HepG2 (cell line): ENCODE results near the gene MISP3. TPM values are rescaled to one million over a fixed set of nuclear protein-coding genes. Genes with fewer than 3 reads are reported as not detected.

Experiments
- DPF2 ChIP-seq: sonication (generic); formaldehyde crosslinking; IDR thresholded peaks from 2 replicates; pipeline ENCODE4 v1.4.0; 2020; ENCODE audit warnings: mild to moderate bottlenecking, low read depth, missing genetic modification reagents, borderline replicate concordance
- FOXK1 ChIP-seq: sonication (generic); formaldehyde crosslinking; IDR thresholded peaks from 2 replicates; pipeline ENCODE4 v1.4.0; 2020; ENCODE audit warnings: low read depth, missing genetic modification reagents, borderline replicate concordance
- GMEB1 ChIP-seq: sonication (generic); formaldehyde crosslinking; IDR thresholded peaks from 2 replicates; pipeline ENCODE4 v1.5.1; 2020; ENCODE audit warnings: missing genetic modification reagents, mild to moderate bottlenecking, borderline replicate concordance
- HNRNPK ChIP-seq: fragments of 200-400 bp; formaldehyde crosslinking; IDR thresholded peaks from 2 replicates; pipeline ENCODE4 v1.6.1; 2018; ENCODE audit warnings: low read length, low read depth, moderate library complexity, mild to moderate bottlenecking; ENCODE audit not compliant: poor library complexity, severe bottlenecking
- MLLT10 ChIP-seq: sonication (generic); formaldehyde crosslinking; IDR thresholded peaks from 2 replicates; pipeline ENCODE4 v1.4.0; 2020; ENCODE audit warnings: missing genetic modification reagents
- PCBP2 ChIP-seq: fragments of 200-400 bp; formaldehyde crosslinking; optimal IDR thresholded peaks from 2 replicates; pipeline ENCODE3; 2018; ENCODE audit warnings: low read length, low read depth; ENCODE audit not compliant: poor library complexity, severe bottlenecking
- PHF20 ChIP-seq: sonication (generic); formaldehyde crosslinking; IDR thresholded peaks from 2 replicates; pipeline ENCODE4 v1.5.0; 2020; ENCODE audit warnings: mild to moderate bottlenecking, missing genetic modification reagents
- THAP7 ChIP-seq: sonication (generic); formaldehyde crosslinking; IDR thresholded peaks from 2 replicates; pipeline ENCODE4 v1.8.1; 2023; ENCODE audit warnings: mild to moderate bottlenecking, missing genetic modification reagents
- ZNF263 ChIP-seq: sonication (generic); formaldehyde crosslinking; IDR thresholded peaks from 2 replicates; pipeline ENCODE4 v1.4.0; 2020; ENCODE audit warnings: missing genetic modification reagents
- ZNF430 ChIP-seq: sonication (generic); formaldehyde crosslinking; IDR thresholded peaks from 2 replicates; pipeline ENCODE4 v1.9.0; 2021; ENCODE audit warnings: mild to moderate bottlenecking, missing genetic modification reagents
- ZNF446 ChIP-seq: sonication (generic); formaldehyde crosslinking; IDR thresholded peaks from 2 replicates; pipeline ENCODE4 v1.5.0; 2020; ENCODE audit warnings: mild to moderate bottlenecking, missing genetic modification reagents
- ZNF552 ChIP-seq: sonication (generic); formaldehyde crosslinking; IDR thresholded peaks from 2 replicates; pipeline ENCODE4 v1.9.0; 2022; ENCODE audit warnings: missing genetic modification reagents, mild to moderate bottlenecking, borderline replicate concordance
- ZNF558 ChIP-seq: sonication (generic); formaldehyde crosslinking; IDR thresholded peaks from 2 replicates; pipeline ENCODE4 v1.9.0; 2022; ENCODE audit warnings: mild to moderate bottlenecking, missing genetic modification reagents, borderline replicate concordance
- ZNF850 ChIP-seq: sonication (generic); formaldehyde crosslinking; conservative IDR thresholded peaks from 2 replicates; pipeline ENCODE4 v1.9.0; 2021; ENCODE audit warnings: mild to moderate bottlenecking, missing genetic modification reagents
- polyA plus RNA-seq, 8 experiments: library from polyadenylated mRNA; depleted of rRNA in 3 of 8; stranded (reverse) in 7 of 8; unstranded in 1 of 8; fragments of >200 nt; fragmentation: Illumina TruSeq in 4 of 8; extraction: Trizol in 4 of 8; gene quantifications; 2 replicates each; pipeline versions ENCODE4 v1.2.1 to v1.2.3, GENCODE V29; 2011 to 2016; ENCODE audit warnings: low read depth in 4 of 8, missing spikeins in 1 of 8, mixed read lengths in 1 of 8; ENCODE audit not compliant: insufficient read depth in 1 of 8
- total RNA-seq, 5 experiments: library from RNA; depleted of rRNA; stranded (reverse); fragments of >200 nt; fragmentation: Illumina TruSeq; extraction: Trizol; gene quantifications; 2 replicates each; pipeline ENCODE4 v1.2.3, GENCODE V29; 2016; ENCODE audit warnings: low read depth in 1 of 5
- TF ChIP-seq, protein P1 (sequence below): sonication (generic); formaldehyde crosslinking; IDR thresholded peaks from 2 replicates; pipeline ENCODE4 v1.4.0; 2020; ENCODE audit warnings: missing genetic modification reagents
- TF ChIP-seq, protein P2 (sequence below): sonication (generic); formaldehyde crosslinking; IDR thresholded peaks from 2 replicates; pipeline ENCODE4 v1.4.0; 2020; ENCODE audit warnings: mild to moderate bottlenecking, missing genetic modification reagents
- TF ChIP-seq, protein P3 (sequence below): sonication (generic); formaldehyde crosslinking; IDR thresholded peaks from 2 replicates; pipeline ENCODE4 v1.5.0; 2020; ENCODE audit warnings: mild to moderate bottlenecking, missing genetic modification reagents

MISP3 gene
- total and polyA plus RNA-seq, 2 of the 13 experiments (the other 11 are each of a cell fraction or from before 2014, with no cell fraction given): 2.5 to 5.4 TPM

DNA sequence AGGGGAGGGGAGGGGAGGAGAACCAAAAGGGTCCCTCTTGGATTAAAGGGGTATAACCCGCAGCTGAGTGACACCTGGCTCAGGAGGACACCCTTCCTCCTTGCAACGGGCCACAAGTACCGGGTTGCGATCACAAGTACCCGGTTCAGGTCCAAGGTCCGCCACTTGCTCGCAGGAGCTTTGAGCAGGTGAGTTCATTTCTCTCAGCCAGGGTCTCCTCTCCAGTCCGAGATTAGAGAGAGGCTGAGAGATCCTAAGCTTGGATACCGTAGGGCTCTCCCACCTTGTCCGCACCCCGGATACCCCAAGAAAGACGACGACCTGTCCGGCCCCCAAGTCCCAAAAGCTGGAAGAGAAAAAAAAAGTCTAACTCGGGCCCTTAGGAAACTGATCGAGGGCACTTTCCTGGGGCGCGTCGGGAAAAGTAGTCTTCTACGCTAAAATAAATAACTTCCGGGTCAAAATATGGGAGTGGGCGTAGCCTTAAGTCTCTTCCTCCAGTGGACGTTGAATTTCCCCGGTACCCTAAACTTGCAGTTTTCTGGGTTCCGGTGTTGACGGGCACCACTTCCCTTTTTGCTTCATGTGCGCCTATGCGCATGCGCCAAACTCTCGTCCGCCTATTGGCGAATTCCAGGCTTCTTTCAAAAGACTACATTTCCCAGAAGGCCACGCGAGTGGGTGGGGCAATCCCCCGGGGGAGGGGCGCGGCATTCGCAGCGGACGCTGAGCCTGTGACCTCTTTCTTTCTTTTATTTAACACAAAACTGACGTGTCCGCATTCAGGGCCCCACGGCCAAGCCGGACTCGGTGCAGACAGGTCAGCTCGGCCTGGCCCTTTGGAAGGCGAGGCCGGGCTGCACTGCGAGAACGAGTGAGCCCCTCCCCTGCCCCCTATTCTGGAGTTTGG, 8.6 kb downstream of the MISP3 start (continued):
- TF ChIP-seq, protein P1, sequence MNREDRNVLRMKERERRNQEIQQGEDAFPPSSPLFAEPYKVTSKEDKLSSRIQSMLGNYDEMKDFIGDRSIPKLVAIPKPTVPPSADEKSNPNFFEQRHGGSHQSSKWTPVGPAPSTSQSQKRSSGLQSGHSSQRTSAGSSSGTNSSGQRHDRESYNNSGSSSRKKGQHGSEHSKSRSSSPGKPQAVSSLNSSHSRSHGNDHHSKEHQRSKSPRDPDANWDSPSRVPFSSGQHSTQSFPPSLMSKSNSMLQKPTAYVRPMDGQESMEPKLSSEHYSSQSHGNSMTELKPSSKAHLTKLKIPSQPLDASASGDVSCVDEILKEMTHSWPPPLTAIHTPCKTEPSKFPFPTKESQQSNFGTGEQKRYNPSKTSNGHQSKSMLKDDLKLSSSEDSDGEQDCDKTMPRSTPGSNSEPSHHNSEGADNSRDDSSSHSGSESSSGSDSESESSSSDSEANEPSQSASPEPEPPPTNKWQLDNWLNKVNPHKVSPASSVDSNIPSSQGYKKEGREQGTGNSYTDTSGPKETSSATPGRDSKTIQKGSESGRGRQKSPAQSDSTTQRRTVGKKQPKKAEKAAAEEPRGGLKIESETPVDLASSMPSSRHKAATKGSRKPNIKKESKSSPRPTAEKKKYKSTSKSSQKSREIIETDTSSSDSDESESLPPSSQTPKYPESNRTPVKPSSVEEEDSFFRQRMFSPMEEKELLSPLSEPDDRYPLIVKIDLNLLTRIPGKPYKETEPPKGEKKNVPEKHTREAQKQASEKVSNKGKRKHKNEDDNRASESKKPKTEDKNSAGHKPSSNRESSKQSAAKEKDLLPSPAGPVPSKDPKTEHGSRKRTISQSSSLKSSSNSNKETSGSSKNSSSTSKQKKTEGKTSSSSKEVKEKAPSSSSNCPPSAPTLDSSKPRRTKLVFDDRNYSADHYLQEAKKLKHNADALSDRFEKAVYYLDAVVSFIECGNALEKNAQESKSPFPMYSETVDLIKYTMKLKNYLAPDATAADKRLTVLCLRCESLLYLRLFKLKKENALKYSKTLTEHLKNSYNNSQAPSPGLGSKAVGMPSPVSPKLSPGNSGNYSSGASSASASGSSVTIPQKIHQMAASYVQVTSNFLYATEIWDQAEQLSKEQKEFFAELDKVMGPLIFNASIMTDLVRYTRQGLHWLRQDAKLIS (CRISPR knock-in tag): no peak
- TF ChIP-seq ZNF446 (CRISPR knock-in tag) (no peak), ZNF558 (CRISPR knock-in tag) (no peak), ZNF430 (no peak), ZNF850 (CRISPR knock-in tag) (no peak), DPF2 (CRISPR knock-in tag) (no peak), MLLT10 (no peak), FOXK1 (peak; percentile 96), ZNF263 (CRISPR knock-in tag) (no peak), PHF20 (CRISPR knock-in tag) (peak; percentile 81; the same call in 1 of the 2 replicates), HNRNPK (no peak), ZNF552 (CRISPR knock-in tag) (no peak), THAP7 (no peak), PCBP2 (no peak), GMEB1 (CRISPR knock-in tag) (peak; percentile 83)
- TF ChIP-seq, protein P2, sequence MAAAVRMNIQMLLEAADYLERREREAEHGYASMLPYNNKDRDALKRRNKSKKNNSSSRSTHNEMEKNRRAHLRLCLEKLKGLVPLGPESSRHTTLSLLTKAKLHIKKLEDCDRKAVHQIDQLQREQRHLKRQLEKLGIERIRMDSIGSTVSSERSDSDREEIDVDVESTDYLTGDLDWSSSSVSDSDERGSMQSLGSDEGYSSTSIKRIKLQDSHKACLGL (CRISPR knock-in tag): no peak
- TF ChIP-seq, protein P3, sequence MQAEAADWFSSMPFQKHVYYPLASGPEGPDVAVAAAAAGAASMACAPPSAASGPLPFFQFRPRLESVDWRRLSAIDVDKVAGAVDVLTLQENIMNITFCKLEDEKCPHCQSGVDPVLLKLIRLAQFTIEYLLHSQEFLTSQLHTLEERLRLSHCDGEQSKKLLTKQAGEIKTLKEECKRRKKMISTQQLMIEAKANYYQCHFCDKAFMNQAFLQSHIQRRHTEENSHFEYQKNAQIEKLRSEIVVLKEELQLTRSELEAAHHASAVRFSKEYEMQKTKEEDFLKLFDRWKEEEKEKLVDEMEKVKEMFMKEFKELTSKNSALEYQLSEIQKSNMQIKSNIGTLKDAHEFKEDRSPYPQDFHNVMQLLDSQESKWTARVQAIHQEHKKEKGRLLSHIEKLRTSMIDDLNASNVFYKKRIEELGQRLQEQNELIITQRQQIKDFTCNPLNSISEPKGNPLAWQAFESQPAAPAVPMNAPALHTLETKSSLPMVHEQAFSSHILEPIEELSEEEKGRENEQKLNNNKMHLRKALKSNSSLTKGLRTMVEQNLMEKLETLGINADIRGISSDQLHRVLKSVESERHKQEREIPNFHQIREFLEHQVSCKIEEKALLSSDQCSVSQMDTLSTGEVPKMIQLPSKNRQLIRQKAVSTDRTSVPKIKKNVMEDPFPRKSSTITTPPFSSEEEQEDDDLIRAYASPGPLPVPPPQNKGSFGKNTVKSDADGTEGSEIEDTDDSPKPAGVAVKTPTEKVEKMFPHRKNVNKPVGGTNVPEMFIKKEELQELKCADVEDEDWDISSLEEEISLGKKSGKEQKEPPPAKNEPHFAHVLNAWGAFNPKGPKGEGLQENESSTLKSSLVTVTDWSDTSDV (CRISPR knock-in tag): no peak
